Calu3 (cell line): ENCODE measurements around the gene SRGAP2C. TPM values are rescaled to one million over a fixed set of nuclear protein-coding genes. Genes with fewer than 3 reads are reported as not detected.
"Not testable (repeated sequence)": the region's sequence is repeated elsewhere in the genome, so short reads cannot be mapped to it uniquely, and the experiment has no call there.

ENCODE experiments used
- BruUV-seq: library from RNA; stranded (reverse); fragments of 400-500 nt; replicated peaks from 2 replicates; lab custom pipeline; 2021; lab: Mats Ljungman, UMichigan
- CTCF ChIA-PET: fragments of 300-600 bp; sonication (Branson Sonifier 250); formaldehyde crosslinking; loops from one replicate; lab custom pipeline; 2022; ENCODE audit warnings: antibody characterized with exemption; lab: Charles Lee
- DNase-seq: peaks from one replicate; pipeline ENCODE4 v3.0.0; 2022
- H3K27ac Mint-ChIP-seq: one replicate; pipeline ENCODE4 v1.8.0; 2022; ENCODE audit warnings: mixed read lengths; ENCODE audit not compliant: unreplicated experiment
- H3K27me3 Mint-ChIP-seq: one replicate; pipeline ENCODE4 v1.8.0; 2022; ENCODE audit warnings: mixed read lengths; ENCODE audit not compliant: unreplicated experiment
- H3K36me3 Mint-ChIP-seq: one replicate; pipeline ENCODE4 v1.8.0; 2022; ENCODE audit warnings: mild to moderate bottlenecking, moderate library complexity, mixed read lengths; ENCODE audit not compliant: insufficient read depth, unreplicated experiment
- H3K4me1 Mint-ChIP-seq: one replicate; pipeline ENCODE4 v1.8.0; 2022; ENCODE audit warnings: mild to moderate bottlenecking, low read depth, mixed read lengths; ENCODE audit not compliant: unreplicated experiment
- H3K4me3 Mint-ChIP-seq: one replicate; pipeline ENCODE4 v1.8.0; 2022; ENCODE audit warnings: mild to moderate bottlenecking, low read depth, moderate library complexity, mixed read lengths; ENCODE audit not compliant: unreplicated experiment
- H3K9me3 Mint-ChIP-seq: one replicate; pipeline ENCODE4 v1.8.0; 2022; ENCODE audit warnings: low read depth, mixed read lengths; ENCODE audit not compliant: unreplicated experiment
- intact Hi-C: fragments of 100-400 bp; cut with micrococcal nuclease; formaldehyde crosslinking; loops from one replicate; pipeline ENCODE4 v1.10.0; 2022; ENCODE audit not compliant: unreplicated experiment
- total RNA-seq: library from RNA; stranded (reverse); gene quantifications from 2 replicates; pipeline ENCODE4 v1.2.3, GENCODE V29; 2022

The SRGAP2C gene
- total RNA-seq, 1 experiment from 2014 or later, result 22.6 TPM

- H3K27ac Mint-ChIP-seq, H3K9me3 Mint-ChIP-seq, DNase-seq, H3K4me3 Mint-ChIP-seq, CTCF ChIA-PET, intact Hi-C loops, H3K27me3 Mint-ChIP-seq, BruUV-seq, H3K36me3 Mint-ChIP-seq, H3K4me1 Mint-ChIP-seq: not testable (repeated sequence)
Observed at GRCh38 chr1:121362234-121362883, 177.6 kb downstream of the SRGAP2C start.

DNA sequence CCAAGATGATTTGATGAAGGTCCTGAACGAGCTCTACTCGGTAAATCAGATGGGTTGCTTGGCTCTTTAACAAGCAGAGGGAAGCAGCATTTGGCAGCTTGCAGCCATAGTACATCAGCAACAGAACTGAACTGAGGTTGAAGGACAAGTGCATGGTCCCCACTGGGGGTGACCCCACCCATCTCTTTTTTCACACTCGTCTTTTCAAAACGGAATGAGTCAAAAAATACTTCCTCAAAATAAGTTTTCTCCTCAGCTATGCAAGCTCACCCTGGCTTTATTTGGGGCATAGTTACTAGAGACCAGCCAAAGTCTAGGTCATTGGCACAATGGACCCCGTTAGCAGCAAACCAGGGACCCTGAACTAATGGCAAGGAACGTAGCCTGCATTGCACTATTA lies 180.5 kb downstream of the SRGAP2C start:
- H3K9me3 Mint-ChIP-seq, CTCF ChIA-PET, H3K4me3 Mint-ChIP-seq, H3K4me1 Mint-ChIP-seq, H3K36me3 Mint-ChIP-seq, BruUV-seq, H3K27ac Mint-ChIP-seq, H3K27me3 Mint-ChIP-seq, intact Hi-C loops, DNase-seq: not testable (repeated sequence)

- CTCF ChIA-PET, H3K4me3 Mint-ChIP-seq, H3K4me1 Mint-ChIP-seq, BruUV-seq, intact Hi-C loops, H3K27ac Mint-ChIP-seq, H3K9me3 Mint-ChIP-seq, DNase-seq, H3K27me3 Mint-ChIP-seq, H3K36me3 Mint-ChIP-seq: not testable (repeated sequence)
Observed at GRCh38 chr1:121365723-121366122, 180.9 kb downstream of the SRGAP2C start.

DNA sequence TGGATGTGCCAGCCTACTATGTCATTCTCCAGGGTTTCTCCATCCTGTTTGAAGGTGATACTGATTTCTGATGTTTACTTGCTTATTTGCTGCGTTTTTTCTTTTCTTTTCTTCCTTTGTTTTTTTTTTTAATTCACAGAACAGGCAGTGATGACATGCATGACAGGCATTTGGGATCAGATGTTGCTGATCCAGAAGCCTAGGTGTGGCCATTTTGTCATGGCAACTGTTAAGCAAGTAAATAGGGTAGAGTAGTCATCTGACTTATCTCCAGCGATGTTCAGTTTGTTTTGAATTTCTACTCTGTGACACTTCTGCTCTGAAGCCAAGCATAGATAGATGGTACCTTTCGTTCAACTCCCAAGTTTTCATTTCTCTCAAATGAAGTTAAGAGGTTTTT lies 181.4 kb downstream of the SRGAP2C start:
- H3K27me3 Mint-ChIP-seq, H3K4me3 Mint-ChIP-seq, CTCF ChIA-PET, H3K4me1 Mint-ChIP-seq, H3K9me3 Mint-ChIP-seq, intact Hi-C loops, H3K27ac Mint-ChIP-seq, BruUV-seq, H3K36me3 Mint-ChIP-seq, DNase-seq: not testable (repeated sequence)

GRCh38 chr1:121368910-121369309 lies 184.1 kb downstream of the SRGAP2C start:
- H3K27me3 Mint-ChIP-seq, H3K9me3 Mint-ChIP-seq, CTCF ChIA-PET, DNase-seq, H3K27ac Mint-ChIP-seq, intact Hi-C loops, H3K4me1 Mint-ChIP-seq, BruUV-seq, H3K36me3 Mint-ChIP-seq, H3K4me3 Mint-ChIP-seq: not testable (repeated sequence)

DNA sequence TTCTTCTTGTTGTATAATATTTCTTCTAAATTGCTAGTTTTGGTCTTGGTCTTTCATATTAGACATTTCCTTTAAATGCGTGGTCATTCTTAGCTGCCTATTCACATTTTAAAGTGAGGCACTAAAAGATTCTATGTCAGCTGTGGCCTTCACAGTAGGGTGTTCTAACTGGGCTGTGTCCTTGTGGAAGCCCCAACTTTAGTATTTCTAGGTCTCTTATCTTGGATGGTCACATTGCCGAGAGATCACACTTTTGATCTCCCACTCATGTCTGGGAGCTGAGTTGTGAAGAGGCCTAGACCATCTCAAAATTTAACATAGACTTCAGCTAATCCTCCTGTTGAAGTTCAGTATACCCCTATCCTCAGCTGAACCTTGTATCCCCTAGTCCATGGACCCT lies 185.2 kb downstream of the SRGAP2C start:
- BruUV-seq, H3K27me3 Mint-ChIP-seq, CTCF ChIA-PET, H3K4me3 Mint-ChIP-seq, DNase-seq, H3K4me1 Mint-ChIP-seq, H3K36me3 Mint-ChIP-seq, intact Hi-C loops, H3K9me3 Mint-ChIP-seq, H3K27ac Mint-ChIP-seq: not testable (repeated sequence)

DNA sequence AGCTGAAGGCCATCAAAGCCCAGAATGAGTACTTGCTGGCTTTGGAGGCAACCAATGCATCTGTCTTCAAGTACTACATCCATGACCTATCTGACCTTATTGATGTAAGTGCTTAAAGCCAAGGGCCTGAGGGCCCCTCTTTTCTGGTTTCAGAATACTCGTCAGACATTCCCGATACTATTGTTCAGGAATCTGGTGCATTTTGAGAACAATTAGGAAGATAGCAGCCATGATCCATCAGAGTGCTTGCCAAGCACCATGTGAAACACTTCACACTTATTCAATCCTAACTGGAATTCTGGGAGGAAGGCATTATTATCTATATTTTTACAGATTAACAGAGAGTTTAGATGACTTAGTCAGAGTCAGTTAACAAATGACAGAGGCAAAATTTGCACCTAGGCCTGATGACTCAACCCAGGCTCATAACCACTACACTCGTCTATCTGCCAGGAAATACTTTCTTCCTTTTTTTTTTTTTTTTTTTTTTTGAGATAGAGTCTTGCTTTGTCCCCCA lies 190.1 kb downstream of the SRGAP2C start:
- DNase-seq, H3K27ac Mint-ChIP-seq, H3K4me1 Mint-ChIP-seq, intact Hi-C loops, H3K27me3 Mint-ChIP-seq, BruUV-seq, H3K9me3 Mint-ChIP-seq, H3K36me3 Mint-ChIP-seq, H3K4me3 Mint-ChIP-seq, CTCF ChIA-PET: not testable (repeated sequence)

DNA sequence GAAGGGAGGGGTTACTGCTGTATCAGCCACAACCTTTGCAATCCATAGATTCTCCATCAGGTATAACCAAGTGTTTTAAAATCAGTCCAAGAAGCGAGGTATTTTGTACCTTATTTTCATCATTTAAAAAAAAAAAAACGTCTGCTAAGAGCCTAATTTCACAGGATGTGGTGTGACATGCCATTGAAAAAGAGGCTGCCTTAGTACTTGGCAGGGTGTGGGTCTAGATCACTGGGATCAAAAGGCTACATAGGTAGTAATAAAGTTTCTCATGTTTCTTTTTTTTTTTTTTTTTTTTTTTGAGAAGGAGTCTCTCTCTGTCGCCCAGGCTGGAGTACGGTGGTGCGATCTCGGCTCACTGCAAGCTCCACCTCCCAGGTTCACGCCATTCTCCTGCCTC lies 192.2 kb downstream of the SRGAP2C start:
- intact Hi-C loops, H3K4me1 Mint-ChIP-seq, BruUV-seq, H3K4me3 Mint-ChIP-seq, H3K27ac Mint-ChIP-seq, H3K9me3 Mint-ChIP-seq, CTCF ChIA-PET, H3K27me3 Mint-ChIP-seq, DNase-seq, H3K36me3 Mint-ChIP-seq: not testable (repeated sequence)

DNA sequence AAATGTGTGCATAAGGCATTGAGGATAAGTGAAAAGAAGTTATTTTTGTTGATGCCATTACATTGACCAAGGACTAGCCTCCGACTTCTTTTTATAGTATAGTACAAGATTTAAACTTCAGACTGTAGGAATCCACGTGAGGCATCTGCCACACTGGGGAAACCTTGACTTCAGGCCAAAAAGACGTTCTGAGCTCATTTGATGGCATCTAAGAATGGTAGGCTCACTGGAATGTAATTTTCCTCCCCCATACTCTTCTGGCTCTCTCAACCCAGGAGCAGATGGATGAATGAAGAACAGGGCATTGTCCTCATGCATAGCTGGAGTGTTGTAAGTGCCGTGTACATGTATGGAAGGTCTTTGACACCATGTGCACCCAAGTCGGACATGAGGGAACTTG lies 194.0 kb downstream of the SRGAP2C start:
- H3K36me3 Mint-ChIP-seq, H3K4me3 Mint-ChIP-seq, CTCF ChIA-PET, intact Hi-C loops, H3K4me1 Mint-ChIP-seq, H3K27me3 Mint-ChIP-seq, H3K9me3 Mint-ChIP-seq, BruUV-seq, H3K27ac Mint-ChIP-seq, DNase-seq: not testable (repeated sequence)

DNA sequence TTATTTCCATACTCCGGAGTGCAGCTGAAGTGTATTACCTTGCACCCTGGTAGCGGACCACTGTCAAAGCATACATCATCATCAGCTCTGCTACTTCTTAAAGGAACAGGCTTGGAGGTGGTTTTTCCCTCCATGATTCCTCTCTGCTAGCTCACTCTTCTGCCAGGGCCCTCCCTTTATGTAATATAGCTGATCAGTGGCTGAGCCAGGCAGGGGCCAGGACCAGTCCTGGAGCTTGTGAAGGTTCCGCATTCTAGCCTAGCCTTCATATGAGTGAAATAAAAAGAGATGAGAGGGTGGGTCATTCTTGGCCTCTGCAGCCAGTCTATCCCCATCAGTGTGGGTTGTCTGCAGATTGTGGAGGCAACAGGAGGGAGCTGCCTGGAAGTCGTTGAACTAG lies 200.0 kb downstream of the SRGAP2C start:
- H3K4me3 Mint-ChIP-seq, intact Hi-C loops, H3K4me1 Mint-ChIP-seq, DNase-seq, H3K36me3 Mint-ChIP-seq, H3K27ac Mint-ChIP-seq, H3K9me3 Mint-ChIP-seq, H3K27me3 Mint-ChIP-seq, BruUV-seq, CTCF ChIA-PET: not testable (repeated sequence)
